Measurements from ENCODE around the gene CRYAA.

CRYAA gene

GRCh38 chr21:43190544-43190943, 21.7 kb downstream of the CRYAA start:
- TF ChIP-seq, protein P1, sequence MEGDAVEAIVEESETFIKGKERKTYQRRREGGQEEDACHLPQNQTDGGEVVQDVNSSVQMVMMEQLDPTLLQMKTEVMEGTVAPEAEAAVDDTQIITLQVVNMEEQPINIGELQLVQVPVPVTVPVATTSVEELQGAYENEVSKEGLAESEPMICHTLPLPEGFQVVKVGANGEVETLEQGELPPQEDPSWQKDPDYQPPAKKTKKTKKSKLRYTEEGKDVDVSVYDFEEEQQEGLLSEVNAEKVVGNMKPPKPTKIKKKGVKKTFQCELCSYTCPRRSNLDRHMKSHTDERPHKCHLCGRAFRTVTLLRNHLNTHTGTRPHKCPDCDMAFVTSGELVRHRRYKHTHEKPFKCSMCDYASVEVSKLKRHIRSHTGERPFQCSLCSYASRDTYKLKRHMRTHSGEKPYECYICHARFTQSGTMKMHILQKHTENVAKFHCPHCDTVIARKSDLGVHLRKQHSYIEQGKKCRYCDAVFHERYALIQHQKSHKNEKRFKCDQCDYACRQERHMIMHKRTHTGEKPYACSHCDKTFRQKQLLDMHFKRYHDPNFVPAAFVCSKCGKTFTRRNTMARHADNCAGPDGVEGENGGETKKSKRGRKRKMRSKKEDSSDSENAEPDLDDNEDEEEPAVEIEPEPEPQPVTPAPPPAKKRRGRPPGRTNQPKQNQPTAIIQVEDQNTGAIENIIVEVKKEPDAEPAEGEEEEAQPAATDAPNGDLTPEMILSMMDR (IDR thresholded peaks at IDR 0.05; ENCODE audit: insufficient read depth, low read depth, low read length, missing control alignments), result no peak
- no peak overlapping the region for H3K4me3 ChIP-seq (ENCODE audit: low read length)
- DNase-seq (ENCODE audit: low read depth), result no peak

DNA sequence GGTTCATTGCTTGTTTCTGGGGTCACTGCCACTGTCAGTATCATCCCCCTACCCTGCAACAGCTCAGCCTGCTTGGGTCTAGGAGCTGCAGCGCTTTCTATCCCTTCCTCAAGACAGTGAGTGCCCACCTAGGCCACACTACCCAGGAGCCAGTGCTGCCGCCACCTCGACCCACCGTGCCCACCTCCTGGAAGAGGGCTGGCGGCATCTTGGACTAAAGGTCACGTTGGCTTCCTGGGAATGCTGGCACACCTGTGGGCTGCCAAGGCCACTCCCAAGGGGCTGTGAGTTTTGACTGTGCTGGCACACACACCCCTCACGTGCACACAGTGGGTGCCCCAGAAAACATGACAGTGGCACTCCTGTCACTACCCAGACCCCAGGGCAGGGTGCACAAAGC, 22.1 kb downstream of the CRYAA start:
- DNase-seq (ENCODE audit: low read depth), result no peak
- TF ChIP-seq, protein P1 (IDR thresholded peaks at IDR 0.05; ENCODE audit: insufficient read depth, low read depth, low read length, missing control alignments), result no peak
- H3K4me3 ChIP-seq (ENCODE audit: low read length), result no peak overlapping the region

GRCh38 chr21:43191521-43191920, 22.7 kb downstream of the CRYAA start:
- TF ChIP-seq, protein P1 (IDR thresholded peaks at IDR 0.05; ENCODE audit: insufficient read depth, low read depth, low read length, missing control alignments), result no peak
- no peak for DNase-seq (ENCODE audit: low read depth)

DNA sequence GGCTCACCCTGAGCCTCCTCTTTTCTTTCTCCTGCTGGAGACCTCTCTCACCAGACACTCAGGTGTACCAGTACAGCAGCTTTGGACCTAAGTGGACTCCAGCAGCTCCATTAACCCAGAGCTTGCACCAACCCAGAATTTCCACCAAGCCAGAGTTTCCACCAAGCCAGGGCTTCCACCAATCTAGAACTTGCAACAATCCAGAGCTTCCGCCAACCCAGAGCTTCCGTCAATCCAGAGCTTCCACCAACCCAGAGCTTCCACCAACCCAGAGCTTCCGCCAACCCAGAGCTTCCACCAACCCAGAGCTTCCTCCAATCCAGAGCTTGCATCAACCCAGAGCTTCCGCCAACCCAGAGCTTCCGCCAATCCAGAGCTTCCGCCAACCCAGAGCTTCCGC, 23.2 kb downstream of the CRYAA start:
- TF ChIP-seq, protein P1 (IDR thresholded peaks at IDR 0.05; ENCODE audit: insufficient read depth, low read depth, low read length, missing control alignments), result no peak
- H3K4me3 ChIP-seq (ENCODE audit: low read length), result no peak overlapping the region
- DNase-seq (ENCODE audit: low read depth), result no peak

More at GRCh38 chr21:43191521-43191920, 22.7 kb downstream of the CRYAA start:
- no peak overlapping the region for H3K4me3 ChIP-seq (ENCODE audit: low read length)

GRCh38 chr21:43192501-43193081, 23.8 kb downstream of the CRYAA start:
- DNase-seq (ENCODE audit: low read depth), result no peak
- TF ChIP-seq, protein P1 (IDR thresholded peaks at IDR 0.05; ENCODE audit: insufficient read depth, low read depth, low read length, missing control alignments), result no peak
- no peak overlapping the region for H3K4me3 ChIP-seq (ENCODE audit: low read length)

DNA sequence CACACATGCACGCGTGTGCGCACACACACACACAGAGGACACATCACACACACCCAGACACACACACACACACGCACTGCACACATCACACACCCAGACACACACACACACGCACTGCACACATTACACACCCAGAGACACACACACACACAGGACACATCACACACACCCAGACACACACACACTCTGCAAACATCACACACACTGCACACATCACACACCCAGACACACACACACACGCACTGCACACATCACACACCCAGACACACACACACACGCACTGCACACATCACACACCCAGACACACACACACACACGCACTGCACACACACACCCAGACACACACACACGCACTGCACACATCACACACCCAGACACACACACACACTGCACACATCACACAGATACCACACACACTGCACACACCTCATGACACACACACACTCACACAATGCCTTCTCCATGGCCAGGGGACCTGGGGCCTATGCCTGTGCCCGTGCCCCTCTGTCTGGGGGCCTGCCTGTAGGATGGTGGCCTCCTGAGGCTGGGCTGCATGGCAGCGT, 24.4 kb downstream of the CRYAA start:
- TF ChIP-seq, protein P1 (IDR thresholded peaks at IDR 0.05; ENCODE audit: insufficient read depth, low read depth, low read length, missing control alignments), result no peak
- DNase-seq (ENCODE audit: low read depth), result no peak
- H3K4me3 ChIP-seq (ENCODE audit: low read length), result no peak overlapping the region
